ENCODE results near the gene TARS1. TPM values are rescaled to one million over a fixed set of nuclear protein-coding genes. Genes with fewer than 3 reads are reported as not detected.

Gene TARS1
- 100 to 1,000 TPM in 6 of 9 donors, 10 to 100 TPM in 3; 45.3 to 296 (median 112) TPM for total RNA-seq
- 100 to 1,000 TPM in 1 of 3 donors, 10 to 100 TPM in 2; 61.3 to 388 (median 88.7) TPM for polyA plus RNA-seq
- long read RNA-seq, donor 1, full-length matches to known transcripts = 46 of 71 reads
- long read RNA-seq, donor 1, partial matches to known transcripts = 25 of 71 reads
- long read RNA-seq, donor 1, other reads (novel, unspliced or antisense) = 0 of 71 reads
- long read RNA-seq, donor 2, full-length matches to known transcripts = 27 of 36 reads
- long read RNA-seq, donor 2, partial matches to known transcripts = 9 of 36 reads
- long read RNA-seq, donor 2, other reads (novel, unspliced or antisense) = 0 of 36 reads
- long read RNA-seq, donor 3, full-length matches to known transcripts = 29 of 34 reads
- long read RNA-seq, donor 3, partial matches to known transcripts = 5 of 34 reads
- long read RNA-seq, donor 3, other reads (novel, unspliced or antisense) = 0 of 34 reads
- long read RNA-seq, donor 4, full-length matches to known transcripts = 24 of 33 reads
- long read RNA-seq, donor 4, partial matches to known transcripts = 9 of 33 reads
- long read RNA-seq, donor 4, other reads (novel, unspliced or antisense) = 0 of 33 reads
- long read RNA-seq, donor 5, full-length matches to known transcripts = 127 of 134 reads
- long read RNA-seq, donor 5, partial matches to known transcripts = 4 of 134 reads
- long read RNA-seq, donor 5, other reads (novel, unspliced or antisense) = 3 of 134 reads
- long read RNA-seq, donor 6, full-length matches to known transcripts = 12 of 20 reads
- long read RNA-seq, donor 6, partial matches to known transcripts = 8 of 20 reads
- long read RNA-seq, donor 6, other reads (novel, unspliced or antisense) = 0 of 20 reads
- long read RNA-seq, donor 7, full-length matches to known transcripts = 17 of 28 reads
- long read RNA-seq, donor 7, partial matches to known transcripts = 11 of 28 reads
- long read RNA-seq, donor 7, other reads (novel, unspliced or antisense) = 0 of 28 reads
- long read RNA-seq, donor 8, full-length matches to known transcripts = 40 of 50 reads
- long read RNA-seq, donor 8, partial matches to known transcripts = 10 of 50 reads
- long read RNA-seq, donor 8, other reads (novel, unspliced or antisense) = 0 of 50 reads
- long read RNA-seq, donor 9, full-length matches to known transcripts = 27 of 27 reads
- long read RNA-seq, donor 9, partial matches to known transcripts = 0 of 27 reads
- long read RNA-seq, donor 9, other reads (novel, unspliced or antisense) = 0 of 27 reads
- long read RNA-seq, donor 10, full-length matches to known transcripts = 16 of 16 reads
- long read RNA-seq, donor 10, partial matches to known transcripts = 0 of 16 reads
- long read RNA-seq, donor 10, other reads (novel, unspliced or antisense) = 0 of 16 reads

DNA sequence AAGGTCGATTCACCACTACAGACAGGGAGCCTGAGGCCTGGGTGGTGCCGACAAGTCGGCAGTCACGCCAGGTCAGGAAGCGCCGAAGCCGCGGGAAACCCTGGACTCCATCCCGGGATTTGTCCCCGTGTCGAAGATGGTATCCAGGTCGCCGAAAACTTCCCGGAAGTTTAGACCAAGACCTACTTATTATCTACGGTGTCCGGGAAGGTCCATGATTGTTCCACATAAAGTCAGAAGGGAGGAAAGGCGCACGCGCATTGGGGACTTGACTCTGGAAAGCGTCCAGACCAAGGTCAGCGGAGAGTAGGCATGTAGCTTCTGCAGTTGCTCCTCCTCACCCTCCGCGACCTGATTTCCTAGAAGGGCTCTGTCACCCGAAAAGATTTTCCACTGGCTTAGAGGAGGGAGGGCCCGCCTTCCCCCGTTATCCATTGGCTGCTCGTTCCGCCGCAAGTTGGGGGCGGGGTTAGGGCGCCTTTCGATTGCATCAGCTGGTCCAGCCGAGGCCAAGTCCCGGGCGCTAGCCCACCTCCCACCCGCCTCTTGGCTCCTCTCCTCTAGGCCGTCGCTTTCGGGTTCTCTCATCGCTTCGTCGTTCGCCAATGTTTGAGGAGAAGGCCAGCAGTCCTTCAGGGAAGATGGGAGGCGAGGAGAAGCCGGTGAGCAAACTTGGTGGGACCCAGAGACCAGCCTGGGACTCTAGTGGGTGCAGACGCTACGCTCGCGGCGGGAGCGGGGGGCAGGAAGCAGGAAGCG is at the start of gene TARS1:
Gene TARS1 (plus strand): TSS at position 484 of the 759 bp plus-strand sequence. CDS start 122 bp downstream, at position 606.
- no peaks in the 10 kb centered on the region for H3K9me3 ChIP-seq (replicated peaks in 1 of 3)
- DNase-seq = peak; percentile 99 to 100 (median 99)
- H3K36me3 ChIP-seq (replicated peaks in 1 of 2) = no peaks in the 10 kb centered on the region
- WGBS, 4 donors = 0% methylated on average over 19 to 52 of the region's 52 CpGs
- peak within 1 kb of the TSS; percentile 92 to 97 (median 95) for H3K27ac ChIP-seq
- H3K27me3 ChIP-seq = no peaks in the 10 kb centered on the region
- TF ChIP-seq POLR2A (IDR thresholded peaks at IDR 0.05) = peak; percentile 70 to 90
- TF ChIP-seq, protein P1, sequence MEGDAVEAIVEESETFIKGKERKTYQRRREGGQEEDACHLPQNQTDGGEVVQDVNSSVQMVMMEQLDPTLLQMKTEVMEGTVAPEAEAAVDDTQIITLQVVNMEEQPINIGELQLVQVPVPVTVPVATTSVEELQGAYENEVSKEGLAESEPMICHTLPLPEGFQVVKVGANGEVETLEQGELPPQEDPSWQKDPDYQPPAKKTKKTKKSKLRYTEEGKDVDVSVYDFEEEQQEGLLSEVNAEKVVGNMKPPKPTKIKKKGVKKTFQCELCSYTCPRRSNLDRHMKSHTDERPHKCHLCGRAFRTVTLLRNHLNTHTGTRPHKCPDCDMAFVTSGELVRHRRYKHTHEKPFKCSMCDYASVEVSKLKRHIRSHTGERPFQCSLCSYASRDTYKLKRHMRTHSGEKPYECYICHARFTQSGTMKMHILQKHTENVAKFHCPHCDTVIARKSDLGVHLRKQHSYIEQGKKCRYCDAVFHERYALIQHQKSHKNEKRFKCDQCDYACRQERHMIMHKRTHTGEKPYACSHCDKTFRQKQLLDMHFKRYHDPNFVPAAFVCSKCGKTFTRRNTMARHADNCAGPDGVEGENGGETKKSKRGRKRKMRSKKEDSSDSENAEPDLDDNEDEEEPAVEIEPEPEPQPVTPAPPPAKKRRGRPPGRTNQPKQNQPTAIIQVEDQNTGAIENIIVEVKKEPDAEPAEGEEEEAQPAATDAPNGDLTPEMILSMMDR (IDR thresholded peaks at IDR 0.05) = no peak
- H3K4me3 ChIP-seq = peak within 1 kb of the TSS; percentile 47 to 99 (median 88)
- intact Hi-C loops (cut with DNase I) = no loop called here
- H3K4me1 ChIP-seq (replicated peaks in 1 of 2) = peaks cover 16 to 36% of the 10 kb centered on the region in 2 donors

DNA sequence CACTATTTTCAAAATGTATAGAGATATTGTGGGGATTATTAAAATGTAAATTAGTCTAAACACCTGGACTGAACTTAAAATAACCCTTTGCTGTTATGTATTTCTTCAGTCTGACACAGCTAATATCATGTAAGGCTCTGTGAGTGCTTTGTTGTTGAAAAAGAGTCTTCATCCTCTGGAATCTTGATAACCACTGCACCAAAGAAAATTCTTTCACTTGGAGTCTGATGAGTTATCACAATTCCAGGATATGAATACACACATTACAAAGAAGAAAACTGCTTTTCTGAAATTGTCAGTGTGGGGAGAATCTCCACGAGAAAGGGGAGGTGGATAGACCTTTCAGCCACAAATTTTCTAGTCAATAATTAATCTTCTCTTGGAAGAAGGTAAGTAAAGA is 42.3 kb upstream of the TARS1 start:
- Histone ChIP-seq H3K36me3 (replicated peaks in 1 of 2) (no peaks in the 10 kb centered on the region), H3K27me3 (no peaks in the 10 kb centered on the region), H3K9me3 (replicated peaks in 1 of 3) (no peaks in the 10 kb centered on the region), H3K27ac (no peak overlapping the region), H3K4me3 (no peak overlapping the region), H3K4me1 (replicated peaks in 1 of 2) (peaks cover 0 to 4% of the 10 kb centered on the region in 2 donors)
- TF ChIP-seq POLR2A (IDR thresholded peaks at IDR 0.05) = no peak
- TF ChIP-seq, protein P1 (IDR thresholded peaks at IDR 0.05) = no peak
- intact Hi-C loops (cut with DNase I) = no loop called here
- WGBS, 4 donors = 80 to 93% (median 86%) methylated on average over 1 of the region's 1 CpG
- no peak for DNase-seq

DNA sequence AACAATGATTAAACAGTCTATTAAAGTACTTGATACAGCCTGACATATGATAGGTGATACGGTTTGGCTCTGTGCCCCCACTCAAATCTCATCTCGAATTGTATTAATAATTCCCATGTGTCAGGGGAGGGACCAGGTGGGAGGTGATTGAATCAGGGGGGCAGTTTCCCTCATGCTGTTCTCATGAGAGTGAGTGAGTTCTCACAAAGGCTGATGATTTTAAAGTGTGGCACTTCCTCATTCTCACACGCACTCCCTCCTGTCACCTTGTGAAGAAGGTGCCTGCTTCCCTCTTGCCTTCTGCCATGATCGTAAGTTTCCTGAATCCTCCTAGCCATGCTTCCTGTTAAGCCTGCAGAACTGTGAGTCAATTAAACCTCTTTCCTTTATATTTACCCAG is 40.1 kb upstream of the TARS1 start:
- DNase-seq = no peak
- Histone ChIP-seq H3K36me3 (replicated peaks in 1 of 2) (no peaks in the 10 kb centered on the region), H3K9me3 (replicated peaks in 1 of 3) (no peaks in the 10 kb centered on the region), H3K27me3 (no peaks in the 10 kb centered on the region), H3K27ac (no peak overlapping the region), H3K4me3 (no peak overlapping the region), H3K4me1 (replicated peaks in 1 of 2) (peaks cover 0 to 4% of the 10 kb centered on the region in 2 donors)
- intact Hi-C loops (cut with DNase I) = no loop called here
- 57 to 65% (median 63%) methylated on average over 4 of the region's 4 CpGs for WGBS, 4 donors
- TF ChIP-seq, protein P1 (IDR thresholded peaks at IDR 0.05) = no peak
- TF ChIP-seq POLR2A (IDR thresholded peaks at IDR 0.05) = no peak

Measured in adrenal gland (tissue), 19 donors.